Parathyroid adenoma (tissue), 2 donors: ENCODE data around the gene COL23A1.
"Not testable (repeated sequence)": the region's sequence is repeated elsewhere in the genome, so short reads cannot be mapped to it uniquely, and the experiment has no call there.

ENCODE experiments used
- H2AFZ ChIP-seq: fragments of 300-600 bp; sonication (generic); one replicate; pipeline ENCODE4 v1.7.0; 2017; ENCODE audit warnings: antibody characterized with exemption, mild to moderate bottlenecking
- H3K27ac ChIP-seq: fragments of 300-600 bp; sonication (generic); one replicate; pipeline ENCODE4 v1.7.0; 2017
- H3K27me3 ChIP-seq: fragments of 300-600 bp; sonication (generic); one replicate; pipeline ENCODE4 v1.7.0; 2017; ENCODE audit warnings: low read length; ENCODE audit not compliant: control insufficient read depth, insufficient read depth
- H3K36me3 ChIP-seq: fragments of 300-600 bp; sonication (generic); one replicate; pipeline ENCODE4 v1.7.0; 2017; ENCODE audit warnings: low read length; ENCODE audit not compliant: control insufficient read depth, insufficient read depth
- H3K4me1 ChIP-seq: fragments of 300-600 bp; sonication (generic); one replicate; pipeline ENCODE4 v1.7.0; 2017; ENCODE audit warnings: control low read depth
- H3K4me2 ChIP-seq: fragments of 300-600 bp; sonication (generic); one replicate; pipeline ENCODE4 v1.7.0; 2017; ENCODE audit warnings: low read length
- H3K4me3 ChIP-seq: fragments of 300-600 bp; sonication (generic); one replicate; pipeline ENCODE4 v1.7.0; 2017; ENCODE audit warnings: low read depth, low read length
- H3K79me2 ChIP-seq: fragments of 300-600 bp; sonication (generic); one replicate; pipeline ENCODE4 v1.7.0; 2017; ENCODE audit warnings: control low read depth
- H3K9ac ChIP-seq: fragments of 300-600 bp; sonication (generic); one replicate; pipeline ENCODE4 v1.7.0; 2017; ENCODE audit warnings: mild to moderate bottlenecking
- H3K9me3 ChIP-seq: fragments of 300-600 bp; sonication (generic); one replicate; pipeline ENCODE4 v1.7.0; 2017; ENCODE audit warnings: low read length; ENCODE audit not compliant: control insufficient read depth
- CTCF ChIP-seq: fragments of 300-600 bp; sonication (generic); IDR thresholded peaks from one replicate; pipeline ENCODE4 v1.7.0; 2017; ENCODE audit warnings: antibody characterized with exemption, mild to moderate bottlenecking
- donor health status: primary hyperparathyroidism.

Gene COL23A1

GRCh38 chr5:178198706-178199105, 391.5 kb downstream of the COL23A1 start:
- H3K79me2 ChIP-seq: no peaks in the 10 kb centered on the region
- H3K27me3 ChIP-seq: no peaks in the 10 kb centered on the region
- H3K4me3 ChIP-seq: no peak overlapping the region
- peaks cover 2% of the 10 kb centered on the region for H3K4me1 ChIP-seq
- H3K36me3 ChIP-seq: no peaks in the 10 kb centered on the region
- no peak overlapping the region for H2AFZ ChIP-seq
- no peak overlapping the region for H3K27ac ChIP-seq
- no peak overlapping the region for H3K9ac ChIP-seq
- no peak overlapping the region for H3K4me2 ChIP-seq
- TF ChIP-seq CTCF: no peak
- H3K9me3 ChIP-seq: no peaks in the 10 kb centered on the region

GRCh38 chr5:178198151-178198550, 392.0 kb downstream of the COL23A1 start:
- not testable (repeated sequence) for H3K9me3 ChIP-seq, H3K36me3 ChIP-seq

GRCh38 chr5:178196986-178197385, 393.2 kb downstream of the COL23A1 start:
- no peak overlapping the region for H3K27ac ChIP-seq
- H3K9me3 ChIP-seq: no peaks in the 10 kb centered on the region
- H3K36me3 ChIP-seq: no peaks in the 10 kb centered on the region
- peaks cover 2% of the 10 kb centered on the region for H3K4me1 ChIP-seq
- peak; percentile 27 for TF ChIP-seq CTCF
- H3K9ac ChIP-seq: no peak overlapping the region
- no peaks in the 10 kb centered on the region for H3K79me2 ChIP-seq
- no peak overlapping the region for H3K4me3 ChIP-seq
- no peaks in the 10 kb centered on the region for H3K27me3 ChIP-seq
- no peak overlapping the region for H2AFZ ChIP-seq
- H3K4me2 ChIP-seq: no peak overlapping the region

More at GRCh38 chr5:178198151-178198550, 392.0 kb downstream of the COL23A1 start:
- H3K4me3 ChIP-seq, H3K27me3 ChIP-seq, H3K79me2 ChIP-seq, H3K27ac ChIP-seq, H3K4me2 ChIP-seq, H2AFZ ChIP-seq, H3K4me1 ChIP-seq, H3K9ac ChIP-seq: not testable (repeated sequence)

GRCh38 chr5:178196281-178196812, 393.8 kb downstream of the COL23A1 start:
- Histone ChIP-seq H3K9ac (no peak overlapping the region), H3K4me2 (no peak overlapping the region), H3K27ac (peak overlapping the region; percentile 4), H2AFZ (peak overlapping the region; percentile 74), H3K27me3 (no peaks in the 10 kb centered on the region), H3K79me2 (no peaks in the 10 kb centered on the region), H3K4me1 (peaks cover 2% of the 10 kb centered on the region), H3K9me3 (no peaks in the 10 kb centered on the region), H3K4me3 (no peak overlapping the region), H3K36me3 (no peaks in the 10 kb centered on the region)
- TF ChIP-seq CTCF: no peak

- H3K27me3 ChIP-seq: no peaks in the 10 kb centered on the region
- no peak overlapping the region for H3K4me2 ChIP-seq
- H3K9me3 ChIP-seq: no peaks in the 10 kb centered on the region
- H3K4me1 ChIP-seq: peaks cover 2% of the 10 kb centered on the region
- no peak overlapping the region for H2AFZ ChIP-seq
- no peaks in the 10 kb centered on the region for H3K79me2 ChIP-seq
- H3K36me3 ChIP-seq: no peaks in the 10 kb centered on the region
- H3K4me3 ChIP-seq: no peak overlapping the region
- TF ChIP-seq CTCF: no peak
- H3K27ac ChIP-seq: no peak overlapping the region
- H3K9ac ChIP-seq: no peak overlapping the region
Observed at GRCh38 chr5:178194026-178194425, 396.2 kb downstream of the COL23A1 start.
